Umbilical cord (tissue), 2 donors: Measurements from ENCODE around the gene PRPF40B. TPM values are rescaled to one million over a fixed set of nuclear protein-coding genes. Genes with fewer than 3 reads are reported as not detected.
"Not testable (repeated sequence)": the region's sequence is repeated elsewhere in the genome, so short reads cannot be mapped to it uniquely, and the experiment has no call there.

Source experiments
- DNase-seq: peaks from one replicate; pipeline ENCODE4 v3.0.0-alpha.2; 2015; ENCODE audit warnings: low spot score
- total RNA-seq: library from RNA; depleted of rRNA; stranded (reverse); fragments of >200 nt; gene quantifications from one replicate; pipeline ENCODE4 v1.2.3, GENCODE V29; 2014; ENCODE audit warnings: low replicate concordance; ENCODE audit not compliant: insufficient read depth

The PRPF40B gene
- total RNA-seq, 1 donor from 2014 or later, result 19.5 TPM

DNA sequence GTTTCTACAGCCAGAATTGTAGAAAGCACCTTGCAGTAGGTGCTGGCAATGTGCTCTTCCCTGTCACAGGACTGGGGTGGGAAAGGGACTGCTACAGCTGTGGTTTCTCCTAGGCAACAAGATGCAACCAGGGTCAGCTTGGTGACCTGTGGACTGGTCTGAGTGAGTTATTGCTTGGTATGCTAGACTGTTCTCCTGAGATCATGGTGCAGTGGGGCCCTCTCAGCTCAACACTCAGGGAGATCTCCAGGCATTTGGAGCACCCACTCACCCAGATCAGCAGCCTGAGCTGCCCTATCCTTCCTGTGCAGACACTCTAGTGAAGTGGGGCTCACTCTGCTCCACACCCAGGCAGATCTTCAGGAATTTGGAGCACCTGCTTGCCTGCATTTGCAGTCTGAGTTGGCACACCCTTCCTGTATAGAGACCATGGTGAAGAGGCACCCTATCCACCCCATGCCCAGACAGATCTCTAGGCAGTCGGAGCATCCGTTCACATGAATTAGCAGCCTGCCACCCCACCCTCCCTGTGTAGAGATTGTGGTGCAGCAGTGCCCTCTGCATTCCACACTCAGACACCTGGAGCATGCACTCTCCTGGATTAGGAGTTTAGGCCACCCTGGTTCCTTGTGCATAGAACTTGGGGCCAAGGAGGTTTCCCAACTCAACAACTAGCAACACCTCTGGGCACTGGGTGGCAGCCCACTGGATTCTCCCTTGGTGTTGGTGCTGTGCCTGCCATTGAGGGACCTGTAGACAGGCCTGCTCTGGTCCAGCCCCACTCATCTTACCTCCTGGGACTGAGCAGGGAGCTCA is 14.1 kb upstream of the PRPF40B start:
- DNase-seq, result no peak

DNA sequence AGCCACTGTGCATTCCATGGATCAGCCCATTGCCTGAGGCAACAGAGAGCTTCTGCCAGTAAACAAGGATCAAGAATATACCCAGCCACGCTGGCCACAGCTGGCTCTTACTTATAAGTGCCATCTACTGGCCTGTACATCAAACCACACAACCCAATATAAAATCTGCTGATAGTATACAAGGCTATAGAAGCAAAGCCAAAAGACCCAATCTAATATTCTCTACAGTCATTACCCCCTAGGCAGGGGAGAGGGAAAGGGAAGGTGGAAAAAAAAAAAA is 13.5 kb upstream of the PRPF40B start:
- no peak for DNase-seq

DNA sequence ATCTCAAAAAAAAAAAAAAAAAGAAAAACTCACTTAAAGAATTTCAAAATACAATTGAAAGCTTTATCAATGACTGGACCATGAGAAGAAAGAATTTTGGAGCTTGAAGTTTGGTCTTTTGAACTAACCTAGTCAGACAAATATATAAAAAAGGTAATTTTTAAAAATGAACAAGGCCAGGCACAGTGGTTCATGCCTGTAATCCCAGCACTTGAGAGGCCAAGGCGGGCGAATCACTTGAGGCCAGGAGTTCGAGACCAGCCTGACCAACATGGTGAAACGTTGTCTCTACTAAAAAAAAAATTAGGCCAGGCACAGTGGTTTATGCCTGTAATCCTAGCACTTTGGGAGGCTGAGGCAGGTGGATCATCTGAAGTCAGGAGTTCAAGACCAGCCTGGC is 12.6 kb upstream of the PRPF40B start:
- DNase-seq, result not testable (repeated sequence)

DNA sequence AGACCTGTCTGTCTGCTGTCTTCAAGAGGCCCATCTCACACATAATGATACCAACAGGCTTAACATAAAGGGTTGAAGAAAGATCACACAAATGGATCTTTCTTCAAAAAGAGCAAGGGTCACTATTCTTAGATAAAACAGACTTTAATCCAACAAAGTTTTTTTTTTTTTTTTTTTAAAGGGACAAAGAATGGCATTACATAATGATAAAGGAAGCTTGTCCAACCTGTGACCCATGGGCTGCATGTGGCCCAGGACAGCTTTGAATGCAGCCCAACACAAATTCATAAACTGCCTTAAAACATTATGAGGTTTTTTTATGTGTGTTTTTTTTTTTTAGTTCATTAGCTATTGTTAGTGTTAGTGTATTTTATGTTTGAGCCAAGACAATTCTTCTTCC is 11.2 kb upstream of the PRPF40B start:
- no peak for DNase-seq

DNA sequence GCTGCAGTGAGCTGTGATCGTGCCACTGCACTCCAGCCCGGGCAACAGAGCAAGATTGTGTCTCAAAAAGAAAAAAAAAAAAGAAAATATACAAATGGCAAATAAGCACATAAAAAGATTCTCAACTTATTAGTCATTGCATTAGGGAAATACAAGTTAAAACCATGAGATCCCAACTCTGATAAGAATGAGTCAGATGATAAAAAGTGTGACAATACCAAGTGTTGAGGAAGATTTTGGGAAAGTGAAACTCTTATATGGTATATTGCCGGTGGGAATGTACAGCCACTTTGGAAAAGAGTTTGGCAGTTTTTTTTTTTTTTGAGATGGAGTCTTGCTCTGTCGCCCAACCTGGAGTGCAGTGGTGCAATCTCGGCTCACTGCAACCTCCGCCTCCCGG is 7.6 kb upstream of the PRPF40B start:
- no peak for DNase-seq

DNA sequence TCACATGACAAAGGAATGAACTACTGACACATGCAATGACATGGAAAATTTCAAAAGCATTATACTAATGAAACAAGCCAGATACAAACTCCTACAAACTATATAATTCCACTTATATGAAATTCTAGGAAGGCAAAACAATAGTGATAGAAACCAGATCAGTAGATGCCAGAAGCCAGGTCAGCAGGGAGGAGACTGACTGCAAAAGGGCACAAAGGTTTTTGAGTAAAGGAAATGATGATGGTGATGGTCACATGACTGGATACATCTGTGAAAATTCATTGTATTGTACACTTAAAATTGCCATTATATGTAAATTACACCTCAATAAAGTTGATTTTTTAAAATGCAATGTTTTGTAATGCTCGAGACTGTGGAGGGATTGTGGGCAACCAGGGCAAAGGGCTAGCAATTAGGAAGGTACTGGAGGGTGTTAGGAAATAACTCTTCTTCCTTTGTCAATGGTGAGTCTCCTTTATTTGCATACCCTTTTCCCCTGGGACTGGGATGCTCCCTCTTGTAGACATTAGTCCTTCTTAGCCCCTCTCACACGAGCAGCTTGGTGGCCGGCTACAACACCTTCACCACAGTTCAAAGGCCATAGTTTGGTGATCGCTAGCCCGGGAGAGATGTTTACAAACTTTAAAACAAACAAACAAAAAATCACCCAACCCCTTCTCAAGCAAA is 6.7 kb upstream of the PRPF40B start:
- no peak for DNase-seq

DNA sequence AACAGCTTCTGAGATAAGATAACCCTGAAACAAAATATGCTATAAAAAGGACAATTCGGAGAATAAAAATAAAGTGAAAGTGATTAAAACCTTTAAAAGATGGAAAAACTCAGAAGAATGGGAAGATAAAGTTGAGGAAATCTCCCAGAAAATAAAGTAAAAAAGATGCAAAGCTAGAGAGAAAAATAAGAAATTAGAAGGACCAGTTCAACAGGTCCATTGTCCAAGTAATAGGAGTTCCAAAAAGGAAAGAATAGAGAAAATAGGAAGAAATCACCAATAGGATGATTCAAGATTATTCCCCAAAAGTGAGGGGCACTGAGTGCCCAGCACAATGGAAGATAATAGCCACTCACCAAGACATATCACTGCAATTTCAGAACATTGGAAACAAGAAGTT is 4.8 kb upstream of the PRPF40B start:
- DNase-seq, result no peak

DNA sequence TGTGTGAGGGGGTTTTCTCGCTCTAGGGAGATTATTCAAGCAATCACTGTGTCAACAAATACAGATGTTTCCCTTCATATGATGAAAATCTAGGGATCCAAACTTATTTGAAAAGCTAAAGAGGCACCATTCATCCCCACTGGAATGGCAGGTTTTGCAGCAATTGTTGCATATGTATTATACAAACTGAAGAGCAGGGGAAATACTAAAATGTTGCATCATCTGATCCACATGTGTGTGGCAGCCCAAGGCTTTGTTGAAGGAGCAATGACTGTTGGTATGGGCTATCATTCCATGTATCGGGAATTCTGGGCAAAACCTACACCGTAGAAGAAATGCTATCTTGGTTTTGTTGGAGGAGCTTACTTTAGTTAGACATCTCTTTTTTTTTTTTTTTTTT is 4.1 kb upstream of the PRPF40B start:
- DNase-seq, result no peak

DNA sequence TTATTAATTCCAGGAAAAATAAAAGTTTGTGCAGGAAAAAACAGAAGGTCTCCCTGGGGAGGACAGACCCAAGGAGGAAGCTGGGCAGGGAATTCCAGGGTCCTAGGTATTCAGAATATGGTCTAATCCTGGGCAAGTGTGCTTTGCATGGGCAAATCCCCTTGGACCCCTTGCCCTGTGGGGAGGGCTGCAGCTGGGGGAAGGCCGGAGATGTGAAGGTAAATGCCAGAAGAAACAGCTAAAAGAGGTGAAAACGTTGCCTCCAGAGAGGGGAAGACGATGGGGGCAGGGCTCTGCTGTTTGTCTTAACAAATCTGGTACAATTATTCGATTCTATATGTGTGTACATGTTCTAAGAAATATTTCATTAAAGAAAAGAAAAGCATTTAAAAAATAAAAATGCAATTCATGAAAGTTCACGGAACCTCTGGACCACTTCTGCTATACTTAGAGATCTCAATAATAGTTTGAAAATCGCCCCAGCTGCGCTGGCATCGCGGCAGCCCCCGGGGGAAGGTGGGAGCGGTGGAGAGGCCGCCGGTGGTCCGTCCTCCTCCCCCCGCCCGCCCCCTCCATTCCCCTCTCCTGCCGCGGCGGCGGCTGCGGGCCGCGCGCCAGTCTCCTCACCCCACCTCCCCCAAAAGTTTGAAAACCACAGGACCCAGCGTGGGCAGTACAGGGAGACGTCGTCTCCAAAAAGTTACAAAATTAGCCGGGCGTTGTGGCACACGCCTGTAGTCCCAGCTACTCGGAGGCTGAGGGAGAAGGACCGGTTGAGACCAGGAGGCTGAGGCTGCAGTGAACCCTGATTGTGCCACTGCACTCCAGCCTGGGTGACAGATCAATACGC is 1.5 kb upstream of the PRPF40B start:
- DNase-seq, result no peak

DNA sequence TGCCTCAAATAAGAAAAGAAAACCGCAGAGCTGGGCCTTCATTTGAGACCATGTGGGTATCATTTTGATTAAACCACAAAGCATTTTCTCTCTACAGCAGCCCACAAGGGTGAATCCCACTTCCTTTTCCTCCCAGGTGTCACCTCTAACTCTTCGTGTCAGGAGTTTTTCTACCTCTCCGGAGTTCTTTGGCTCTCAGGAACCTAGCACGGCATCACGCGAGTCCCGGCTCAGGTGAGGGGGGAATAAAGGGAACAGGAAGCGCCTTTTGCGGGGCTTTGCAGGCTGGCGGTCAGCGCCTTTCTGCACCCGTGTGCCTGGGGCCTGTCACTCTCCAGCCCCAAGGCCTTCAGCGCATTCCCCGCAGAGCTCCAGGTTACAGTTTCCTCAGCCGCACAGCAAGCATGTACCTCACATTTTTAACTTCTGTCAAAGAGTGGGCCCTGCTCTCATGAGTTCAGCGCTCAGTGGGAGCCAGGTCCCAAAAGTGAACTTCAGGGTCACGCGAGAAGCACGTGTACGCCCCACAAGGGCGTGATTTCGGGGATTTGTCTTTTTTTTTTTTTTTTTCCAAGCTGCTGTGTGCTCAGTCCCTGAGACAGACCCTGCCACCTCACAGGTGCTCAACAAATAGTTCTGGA is 740 bp upstream of the PRPF40B start:
- DNase-seq, result no peak

DNA sequence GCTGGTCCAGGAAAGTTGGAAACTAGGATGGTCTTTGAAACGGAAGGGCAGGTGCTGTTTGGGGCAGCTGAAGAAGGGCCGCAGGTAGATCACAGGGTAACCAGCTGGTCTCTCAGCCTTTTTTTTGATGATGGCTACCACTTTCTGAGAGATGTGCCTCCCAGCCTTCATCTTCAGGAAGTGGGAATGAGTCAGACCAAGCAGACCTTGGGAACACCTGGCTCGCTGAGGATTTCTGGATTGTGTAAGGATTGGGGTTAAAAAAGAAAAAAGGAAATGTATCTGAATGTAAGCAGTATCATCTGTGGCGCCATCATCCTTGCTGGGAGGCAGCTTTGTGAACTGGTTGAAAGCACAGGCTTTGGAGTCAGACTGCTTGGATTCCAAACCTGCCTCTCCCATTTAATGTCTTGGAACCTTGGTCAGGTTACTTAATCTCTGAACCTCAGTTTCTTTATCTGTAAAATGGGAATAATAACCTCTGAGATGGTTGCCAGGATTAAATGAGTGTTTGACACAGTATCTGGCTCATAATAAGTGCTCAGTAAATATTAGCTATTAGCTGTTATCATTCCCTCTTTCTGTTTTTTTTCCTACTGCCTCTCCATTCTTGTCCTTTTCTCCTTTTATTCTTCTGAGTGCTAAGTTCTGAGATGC is 1.7 kb downstream of the PRPF40B start:
- DNase-seq, result no peak

DNA sequence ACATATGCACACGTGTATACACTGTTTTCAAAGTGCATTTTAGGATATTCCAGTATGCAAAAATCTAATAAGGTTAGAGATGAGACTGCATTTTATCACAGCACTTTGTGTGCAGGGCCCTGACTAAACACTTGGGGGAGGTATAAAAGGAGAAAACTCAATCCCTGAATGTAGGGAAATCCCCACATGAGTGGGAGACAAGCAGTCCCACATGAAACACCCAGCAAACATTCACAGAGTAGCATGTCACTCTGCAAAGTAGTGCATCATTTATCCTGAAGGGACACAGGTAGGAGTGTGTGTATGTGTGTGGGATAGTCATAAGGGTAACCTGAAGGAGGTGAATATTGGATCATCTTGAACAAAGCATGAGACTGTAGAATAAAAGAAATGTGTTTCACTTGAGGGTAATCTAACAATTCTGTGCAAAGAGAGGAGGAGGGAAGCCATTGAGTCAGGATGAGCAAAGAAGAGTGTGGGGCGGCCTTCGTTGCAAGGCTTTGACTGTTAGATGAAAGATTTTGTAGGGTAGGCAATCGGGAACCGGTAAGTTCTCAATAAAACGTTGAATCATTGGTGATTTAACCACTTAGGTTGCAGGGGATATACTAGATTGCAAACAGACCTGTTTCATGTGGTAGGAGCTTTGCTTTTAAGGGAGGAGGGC is 2.9 kb downstream of the PRPF40B start:
- DNase-seq, result no peak

DNA sequence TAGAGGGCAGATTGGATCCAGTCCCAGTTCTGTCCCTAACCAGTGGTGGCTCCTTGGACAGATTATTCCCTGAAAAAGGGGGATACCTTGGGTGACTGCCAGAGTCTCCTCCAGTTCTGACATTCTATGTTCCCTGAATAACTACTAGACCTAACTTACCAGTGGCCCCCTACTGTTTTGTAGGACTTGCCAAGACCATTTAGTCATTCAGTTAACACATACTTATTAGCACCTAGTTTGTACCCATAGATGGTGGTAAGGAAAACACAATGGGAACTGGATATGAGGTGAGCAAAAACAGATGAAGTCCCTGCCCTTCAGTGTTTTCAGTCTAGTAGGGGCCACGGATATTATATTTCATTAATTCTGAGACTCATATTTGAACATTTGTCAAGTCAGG is 3.5 kb downstream of the PRPF40B start:
- DNase-seq, result no peak

DNA sequence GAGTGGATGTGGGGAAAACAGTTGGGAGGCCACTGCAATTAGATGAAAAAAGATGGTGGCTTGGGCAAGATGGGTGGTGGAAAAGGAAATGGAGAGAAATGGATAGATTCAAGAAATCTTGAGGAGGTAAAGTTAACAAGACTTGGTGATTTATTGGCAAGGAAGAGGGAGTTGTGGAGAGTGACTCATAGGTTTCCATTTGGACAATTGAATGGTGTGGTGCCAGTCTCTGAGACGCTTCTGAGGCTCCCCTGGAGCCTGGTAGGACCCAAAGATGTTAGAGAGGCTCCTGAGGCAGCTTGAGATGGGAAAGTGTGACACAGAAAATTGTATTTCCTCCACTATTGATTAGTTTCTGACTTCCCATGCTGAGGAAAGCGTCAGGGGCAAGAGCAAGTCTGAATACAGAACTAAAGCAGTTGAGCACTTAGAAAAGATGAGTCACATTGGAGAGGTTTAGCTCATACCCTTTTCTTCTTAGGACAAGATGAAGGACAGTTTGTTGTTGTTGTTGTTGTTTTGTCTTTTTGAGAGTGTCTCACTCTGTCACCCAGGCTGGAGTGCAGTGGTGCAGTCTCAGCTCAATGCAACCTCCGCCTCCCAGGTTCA is 4.5 kb downstream of the PRPF40B start:
- DNase-seq, result no peak

DNA sequence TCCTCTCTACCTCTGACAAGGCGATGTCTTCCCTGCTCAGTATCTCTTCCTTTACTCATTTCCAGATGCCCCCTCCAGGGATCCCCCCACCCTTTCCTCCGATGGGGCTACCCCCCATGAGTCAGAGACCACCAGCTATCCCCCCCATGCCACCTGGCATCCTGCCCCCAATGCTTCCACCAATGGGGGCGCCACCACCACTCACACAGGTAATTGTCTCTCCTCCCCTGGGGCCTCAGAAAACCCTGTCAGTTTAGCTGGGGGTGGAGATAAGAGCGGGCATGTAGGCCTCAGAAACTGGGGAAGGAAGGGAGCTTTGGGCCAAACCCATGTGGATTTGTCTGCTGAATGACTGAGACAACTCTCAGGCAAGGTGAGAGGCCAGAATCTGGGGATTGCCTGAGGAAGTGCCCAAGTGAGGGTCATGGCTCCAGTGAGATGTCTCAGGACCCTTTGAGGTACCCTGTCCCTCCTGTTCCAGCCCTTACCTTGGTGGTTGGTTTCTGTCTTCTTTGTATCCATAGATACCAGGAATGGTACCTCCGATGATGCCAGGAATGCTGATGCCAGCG is 8.1 kb downstream of the PRPF40B start:
- no peak for DNase-seq

DNA sequence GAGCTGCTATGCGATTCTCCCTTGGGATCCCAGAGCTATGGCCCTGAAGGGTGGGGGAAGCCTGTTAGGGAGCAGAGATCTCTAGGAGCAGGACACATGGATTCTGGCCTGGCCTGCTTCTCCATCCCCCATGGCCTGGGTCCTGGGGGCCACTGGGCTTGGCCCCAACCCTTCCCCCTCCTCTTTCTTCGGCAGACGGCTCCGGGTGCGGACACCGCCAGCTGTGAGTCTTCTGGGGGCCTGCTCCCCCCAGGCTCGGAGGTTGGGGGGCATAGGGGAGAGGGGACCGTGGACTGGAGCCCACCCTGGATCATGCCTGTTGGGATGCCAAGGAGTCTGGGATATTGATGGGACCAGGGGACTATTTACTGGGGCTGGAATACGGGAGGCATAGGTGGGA is 9.0 kb downstream of the PRPF40B start:
- no peak for DNase-seq

DNA sequence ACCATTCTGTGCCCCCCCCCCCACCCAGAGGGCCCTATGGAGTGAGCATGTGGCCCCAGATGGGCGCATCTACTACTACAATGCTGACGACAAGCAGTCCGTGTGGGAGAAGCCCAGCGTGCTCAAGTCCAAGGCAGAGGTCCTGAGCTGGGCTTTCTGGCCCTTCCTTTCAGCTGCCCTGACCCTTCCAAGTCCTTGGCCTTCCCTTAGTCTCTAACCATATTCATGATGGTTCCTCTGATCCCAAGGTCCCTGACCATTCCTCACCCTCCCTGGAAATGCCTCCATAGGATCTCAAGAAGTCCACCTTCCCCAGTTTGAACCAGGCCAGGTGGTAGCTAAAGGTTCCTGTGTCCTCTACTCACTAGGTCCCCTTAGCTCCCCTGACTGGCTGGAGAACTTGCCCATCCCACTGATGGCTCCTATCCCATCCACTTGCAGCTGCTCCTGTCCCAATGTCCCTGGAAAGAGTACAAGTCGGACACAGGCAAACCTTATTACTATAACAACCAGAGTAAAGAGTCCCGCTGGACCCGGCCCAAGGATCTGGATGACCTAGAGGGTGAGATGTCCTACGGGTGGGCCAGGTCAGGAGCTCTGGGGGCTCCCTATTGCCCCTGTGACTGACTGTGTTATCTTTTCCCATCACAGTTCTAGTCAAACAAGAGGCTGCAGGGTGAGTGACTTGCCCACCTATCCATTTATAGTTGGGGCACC is 9.8 kb downstream of the PRPF40B start:
- DNase-seq, result no peak

DNA sequence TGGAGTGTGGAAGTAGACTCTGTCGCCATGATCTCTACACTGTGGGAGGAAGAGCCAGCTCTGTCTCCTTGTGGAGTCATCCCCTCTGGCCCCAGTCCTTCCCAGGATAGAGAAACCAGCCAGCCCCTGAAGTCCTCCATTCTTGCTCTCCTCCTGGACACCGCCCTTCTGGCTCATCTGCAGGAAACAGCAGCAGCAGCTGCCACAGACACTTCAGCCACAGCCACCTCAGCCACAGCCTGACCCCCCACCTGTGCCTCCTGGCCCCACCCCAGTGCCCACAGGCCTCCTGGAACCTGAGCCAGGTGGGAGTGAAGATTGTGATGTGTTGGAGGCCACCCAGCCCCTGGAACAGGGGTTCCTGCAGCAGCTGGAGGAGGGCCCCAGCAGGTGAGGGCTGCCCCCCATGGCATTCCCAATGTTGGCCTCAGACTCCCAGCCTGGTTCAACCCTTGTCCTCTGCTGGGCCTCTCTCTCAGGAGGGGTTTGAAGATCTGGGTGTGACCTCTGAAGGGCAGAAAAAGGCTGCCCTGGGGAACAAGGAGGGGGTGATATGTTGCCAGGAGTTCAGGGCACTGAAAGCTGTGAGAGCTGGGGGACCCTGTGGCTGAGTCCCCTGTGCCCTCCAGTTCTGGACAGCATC is 10.5 kb downstream of the PRPF40B start:
- no peak for DNase-seq

DNA sequence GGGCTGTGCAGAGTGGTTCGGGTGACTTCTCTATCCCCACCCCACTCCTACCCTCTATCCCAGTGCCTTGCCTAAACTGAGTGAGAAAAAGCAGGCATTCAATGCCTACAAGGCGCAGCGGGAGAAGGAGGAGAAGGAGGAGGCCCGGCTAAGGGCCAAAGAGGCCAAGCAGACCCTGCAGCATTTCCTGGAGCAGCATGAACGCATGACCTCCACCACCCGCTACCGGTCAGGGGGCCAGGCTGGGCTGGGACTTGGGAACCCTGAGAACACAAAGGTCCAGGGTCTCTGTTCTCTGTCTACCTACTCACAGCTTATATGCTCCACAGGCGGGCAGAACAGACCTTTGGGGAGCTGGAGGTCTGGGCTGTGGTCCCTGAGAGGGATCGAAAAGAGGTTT is 11.7 kb downstream of the PRPF40B start:
- DNase-seq, result no peak
